ENCODE results near the gene MTARC2. TPM values are rescaled to one million over a fixed set of nuclear protein-coding genes. Genes with fewer than 3 reads are reported as not detected.

Gene MTARC2
- total and polyA plus RNA-seq, 2 donors (not counting 1 experiment from before 2014, with no cell fraction given) = 16.3 to 22.6 TPM

DNA sequence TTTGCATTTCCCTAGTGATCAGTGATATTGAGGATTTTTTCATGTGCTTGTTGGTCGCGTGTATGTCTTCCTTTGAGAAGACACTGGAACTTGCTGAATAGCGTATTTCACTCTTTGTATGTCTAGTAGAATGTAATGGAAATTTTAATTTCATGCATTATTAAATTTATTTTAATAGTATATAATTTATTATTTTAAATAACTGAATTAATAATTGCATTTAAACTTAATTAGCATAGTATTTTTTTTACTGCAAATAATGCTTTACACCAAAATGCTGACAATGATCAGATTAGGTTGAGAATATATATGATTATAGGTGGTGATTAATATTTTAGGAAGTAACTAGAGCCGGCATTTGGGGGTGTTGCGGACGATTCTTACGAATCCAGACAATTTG, 28.1 kb downstream of the MTARC2 start:
- Histone ChIP-seq H3K9ac (ENCODE audit: low read length) (no peak overlapping the region), H4K20me1 (ENCODE audit: control insufficient read depth, insufficient read depth, low read length, poor library complexity, severe bottlenecking) (no peaks in the 10 kb centered on the region), H3K4me3 (ENCODE audit: control extremely low read depth in 1 of 5, extremely low read depth in 1 of 5, insufficient read depth in 1 of 5, low read depth in 2 of 5, low read length in 4 of 5) (no peak overlapping the region), H3K9me3 (ENCODE audit: control extremely low read depth in 1 of 3, control insufficient read depth in 2 of 3, insufficient read depth in 1 of 3, low read length in 2 of 3) (no peaks in the 10 kb centered on the region), H3K79me2 (ENCODE audit: control insufficient read depth, insufficient read depth, low read length) (no peaks in the 10 kb centered on the region), H2AFZ (ENCODE audit: insufficient read depth, low read depth, low read length, poor library complexity, severe bottlenecking) (no peak overlapping the region), H3K36me3 (replicated peaks in 1 of 2; ENCODE audit: control extremely low read depth in 1 of 2, control insufficient read depth in 1 of 2, extremely low read depth in 1 of 2, insufficient read depth in 2 of 2, low read length in 1 of 2) (no peaks in the 10 kb centered on the region), H3K4me2 (replicated peaks; ENCODE audit: low read depth, low read length, poor library complexity, severe bottlenecking) (no peak overlapping the region), H3K4me1 (ENCODE audit: control insufficient read depth in 2 of 2, insufficient read depth in 2 of 2, low read length in 2 of 2) (peaks cover 1 to 2% of the 10 kb centered on the region in 2 donors), H3K27me3 (replicated peaks in 1 of 4; ENCODE audit: control extremely low read depth in 1 of 4, control insufficient read depth in 3 of 4, insufficient read depth in 4 of 4, low read length in 3 of 4) (peaks cover 0 to 2% (median 0%) of the 10 kb centered on the region in 4 experiments), H3K27ac (ENCODE audit: low read length in 2 of 2) (no peak overlapping the region)
- Mint-ChIP-seq H3K27me3 (no peaks in the 10 kb centered on the region), H3K4me3 (no peak overlapping the region), H3K9me3 (ENCODE audit: insufficient read depth) (no peaks in the 10 kb centered on the region), H3K27ac (no peak overlapping the region), H3K4me1 (peaks cover 24% of the 10 kb centered on the region)
- ChIA-PET CTCF (interaction anchor here (0.6 to 7.1 kb wide), 36 partner anchors 11 to 663 kb away, joined by 3 to 65 read pairs (median 5); partner anchors contain the start of genes C1orf115, MTARC1, MTARC2 and RAB3GAP2), POLR2A (interaction anchor here (0.6 kb wide), 1 partner anchor 95 kb away, joined by 9 read pairs; no protein-coding TSS in a partner anchor)
- intact Hi-C loops (cut with micrococcal nuclease) = loop anchor here (1.0 to 10.0 kb wide), 7 partner anchors 43 to 784 kb away; partner anchors contain the start of genes C1orf115 and MARK1
- DNase-seq (no peak), ATAC-seq (ENCODE audit: low read depth) (no peak)
- 92% methylated on average over 4 of the region's 7 CpGs for WGBS (ENCODE audit: insufficient coverage)
- no peak for TF ChIP-seq CTCF (IDR thresholded peaks at IDR 0.05)
- no peak for TF ChIP-seq EZH2 (IDR thresholded peaks at IDR 0.05; ENCODE audit: borderline replicate concordance, insufficient read depth, low read depth, low read length, poor library complexity, severe bottlenecking)

- Histone ChIP-seq H3K27ac (ENCODE audit: low read length in 2 of 2) (no peak overlapping the region), H3K4me2 (replicated peaks; ENCODE audit: low read depth, low read length, poor library complexity, severe bottlenecking) (no peak overlapping the region), H3K4me3 (ENCODE audit: control extremely low read depth in 1 of 5, extremely low read depth in 1 of 5, insufficient read depth in 1 of 5, low read depth in 2 of 5, low read length in 4 of 5) (no peak overlapping the region), H3K4me1 (ENCODE audit: control insufficient read depth in 2 of 2, insufficient read depth in 2 of 2, low read length in 2 of 2) (no peaks in the 10 kb centered on the region), H3K36me3 (replicated peaks in 1 of 2; ENCODE audit: control extremely low read depth in 1 of 2, control insufficient read depth in 1 of 2, extremely low read depth in 1 of 2, insufficient read depth in 2 of 2, low read length in 1 of 2) (no peaks in the 10 kb centered on the region), H3K27me3 (replicated peaks in 1 of 4; ENCODE audit: control extremely low read depth in 1 of 4, control insufficient read depth in 3 of 4, insufficient read depth in 4 of 4, low read length in 3 of 4) (peaks cover 0 to 2% (median 0%) of the 10 kb centered on the region in 4 experiments), H2AFZ (ENCODE audit: insufficient read depth, low read depth, low read length, poor library complexity, severe bottlenecking) (peak overlapping the region; percentile 16), H3K9me3 (ENCODE audit: control extremely low read depth in 1 of 3, control insufficient read depth in 2 of 3, insufficient read depth in 1 of 3, low read length in 2 of 3) (no peaks in the 10 kb centered on the region), H3K9ac (ENCODE audit: low read length) (no peak overlapping the region), H4K20me1 (ENCODE audit: control insufficient read depth, insufficient read depth, low read length, poor library complexity, severe bottlenecking) (no peaks in the 10 kb centered on the region), H3K79me2 (ENCODE audit: control insufficient read depth, insufficient read depth, low read length) (no peaks in the 10 kb centered on the region)
- peak; percentile 92 for ATAC-seq (ENCODE audit: low read depth)
- intact Hi-C loops (cut with micrococcal nuclease) = loop anchor here (1.0 to 10.0 kb wide), 7 partner anchors 44 to 785 kb away; partner anchors contain the start of genes C1orf115 and MARK1
- Mint-ChIP-seq H3K27ac (no peak overlapping the region), H3K4me3 (no peak overlapping the region), H3K4me1 (peaks cover 24% of the 10 kb centered on the region), H3K9me3 (ENCODE audit: insufficient read depth) (no peaks in the 10 kb centered on the region), H3K27me3 (no peaks in the 10 kb centered on the region)
- ChIA-PET POLR2A (interaction anchor here (0.6 kb wide), 1 partner anchor 95 kb away, joined by 9 read pairs; no protein-coding TSS in a partner anchor), CTCF (interaction anchor here (0.6 to 7.1 kb wide), 36 partner anchors 10 to 664 kb away, joined by 3 to 65 read pairs (median 5); partner anchors contain the start of genes C1orf115, MTARC1, MTARC2 and RAB3GAP2)
- 12% methylated on average over 10 of the region's 19 CpGs for WGBS (ENCODE audit: insufficient coverage)
- peak; percentile 80 for DNase-seq
- TF ChIP-seq CTCF (IDR thresholded peaks at IDR 0.05) (peak; percentile 98), EZH2 (IDR thresholded peaks at IDR 0.05; ENCODE audit: borderline replicate concordance, insufficient read depth, low read depth, low read length, poor library complexity, severe bottlenecking) (no peak)
These were observed 28.7 kb downstream of the MTARC2 start for GRCh38 chr1:220776720-220777326.

All from B cell (primary cell).